Endodermal cell (in vitro differentiated cells): ENCODE measurements around the gene PLCB1. TPM values are rescaled to one million over a fixed set of nuclear protein-coding genes. Genes with fewer than 3 reads are reported as not detected.

Experiments
- DNase-seq: peaks from one replicate; pipeline ENCODE4 v3.0.0-alpha.2; 2017
- H3K27ac ChIP-seq: 2 replicates; pipeline ENCODE4 v1.5.1; 2013; ENCODE audit warnings: mild to moderate bottlenecking, low read depth, low read length, moderate library complexity
- H3K27me3 ChIP-seq: 2 replicates; pipeline ENCODE4 v1.6.1; 2013; ENCODE audit warnings: mild to moderate bottlenecking, low read length, moderate library complexity; ENCODE audit not compliant: insufficient read depth, control insufficient read depth, poor library complexity, severe bottlenecking
- H3K36me3 ChIP-seq: 2 replicates; pipeline ENCODE4 v1.7.0; 2013; ENCODE audit warnings: mild to moderate bottlenecking, low read length, moderate library complexity; ENCODE audit not compliant: control insufficient read depth, insufficient read depth
- H3K4me1 ChIP-seq: one replicate; pipeline ENCODE4 v1.7.0; 2013; ENCODE audit warnings: low read length; ENCODE audit not compliant: control insufficient read depth, insufficient read depth
- H3K4me3 ChIP-seq: 2 replicates; pipeline ENCODE4 v1.5.1; 2013; ENCODE audit warnings: mild to moderate bottlenecking, low read length, moderate library complexity
- H3K9ac ChIP-seq: 2 replicates; pipeline ENCODE4 v1.6.1; 2013; ENCODE audit warnings: mild to moderate bottlenecking, low read length, moderate library complexity; ENCODE audit not compliant: poor library complexity, severe bottlenecking; ENCODE audit errors: extremely low read depth
- H3K9me3 ChIP-seq: 2 replicates; pipeline ENCODE4 v1.6.1; 2013; ENCODE audit warnings: mild to moderate bottlenecking, low read length, moderate library complexity; ENCODE audit not compliant: control insufficient read depth
- H3K27ac Mint-ChIP-seq: 2 replicates; pipeline ENCODE4 v1.8.0; 2020; ENCODE audit warnings: mixed read lengths
- H3K27me3 Mint-ChIP-seq: 2 replicates; pipeline ENCODE4 v1.8.0; 2021; ENCODE audit warnings: mild to moderate bottlenecking, mixed read lengths; ENCODE audit not compliant: insufficient read depth
- H3K36me3 Mint-ChIP-seq: 2 replicates; pipeline ENCODE4 v1.8.0; 2020; ENCODE audit warnings: low read depth, mixed read lengths
- H3K4me1 Mint-ChIP-seq: 2 replicates; pipeline ENCODE4 v1.8.0; 2020; ENCODE audit warnings: mixed read lengths
- H3K4me3 Mint-ChIP-seq: 2 replicates; pipeline ENCODE4 v1.8.0; 2020; ENCODE audit warnings: mild to moderate bottlenecking, moderate library complexity, mixed read lengths
- H3K9me3 Mint-ChIP-seq: 2 replicates; pipeline ENCODE4 v1.8.0; 2020; ENCODE audit warnings: mild to moderate bottlenecking, mixed read lengths
- WGBS, 2 experiments: methylation state at CpG; one replicate each; pipeline versions ENCODE4 v1.1.5 to v1.1.7; 2013; ENCODE audit warnings: missing lambda C conversion rate in 2 of 2, mixed read lengths in 1 of 2; ENCODE audit not compliant: insufficient coverage in 1 of 2, insufficient read length in 1 of 2; 5-methylcytosine and 5-hydroxymethylcytosine counted together
- total RNA-seq, 2 donors: library from RNA; stranded (reverse); fragmentation: NEBNext Ultra II Directional in 1 of 2; extraction: Animal tissue kit (Norgen Biotek cat#: 25700) in 1 of 2; gene quantifications; 2 replicates in 1 of 2; 3 replicates in 1 of 2; pipeline ENCODE4 v1.2.1, GENCODE V29; 2021
- TF ChIP-seq, protein P1 (sequence below): fragments of 200-600 bp; sonication (generic); conservative IDR thresholded peaks from 2 replicates; pipeline ENCODE4 v1.5.0; 2021; ENCODE audit warnings: antibody characterized with exemption, mild to moderate bottlenecking

PLCB1 gene
- total RNA-seq, 2 donors from 2014 or later: 15.3 to 16.5 TPM

DNA sequence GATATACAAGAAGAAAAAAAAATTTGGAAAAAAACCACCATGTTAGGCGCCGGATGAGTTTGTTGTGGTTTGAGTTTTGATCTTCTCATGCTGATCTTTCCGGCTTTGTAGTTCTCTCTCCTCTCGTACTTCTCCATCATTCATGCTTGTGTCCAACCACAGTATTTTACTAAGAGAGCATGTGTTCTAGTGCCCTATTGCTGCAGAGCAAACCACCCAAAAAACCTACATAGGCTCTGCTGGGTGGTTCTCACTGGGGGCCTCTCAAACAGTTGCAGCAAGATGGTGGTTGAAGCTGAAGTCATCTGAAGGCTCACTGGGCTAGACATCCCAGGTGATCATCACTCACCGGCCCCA, 404.2 kb downstream of the PLCB1 start:
- no peaks in the 10 kb centered on the region for H3K4me1 ChIP-seq
- Mint-ChIP-seq H3K9me3 (no peaks in the 10 kb centered on the region), H3K27me3 (no peaks in the 10 kb centered on the region), H3K27ac (no peak overlapping the region), H3K4me3 (no peak overlapping the region), H3K4me1 (peaks cover 4% of the 10 kb centered on the region), H3K36me3 (no peaks in the 10 kb centered on the region)
- no peak overlapping the region for H3K27ac ChIP-seq
- H3K4me3 ChIP-seq: no peak overlapping the region
- no peak overlapping the region for H3K9ac ChIP-seq
- no peaks in the 10 kb centered on the region for H3K27me3 ChIP-seq
- DNase-seq: no peak
- no peaks in the 10 kb centered on the region for H3K9me3 ChIP-seq
- WGBS, 2 experiments: 92 to 100% methylated on average over 4 to 5 of the region's 5 CpGs
- TF ChIP-seq, protein P1, sequence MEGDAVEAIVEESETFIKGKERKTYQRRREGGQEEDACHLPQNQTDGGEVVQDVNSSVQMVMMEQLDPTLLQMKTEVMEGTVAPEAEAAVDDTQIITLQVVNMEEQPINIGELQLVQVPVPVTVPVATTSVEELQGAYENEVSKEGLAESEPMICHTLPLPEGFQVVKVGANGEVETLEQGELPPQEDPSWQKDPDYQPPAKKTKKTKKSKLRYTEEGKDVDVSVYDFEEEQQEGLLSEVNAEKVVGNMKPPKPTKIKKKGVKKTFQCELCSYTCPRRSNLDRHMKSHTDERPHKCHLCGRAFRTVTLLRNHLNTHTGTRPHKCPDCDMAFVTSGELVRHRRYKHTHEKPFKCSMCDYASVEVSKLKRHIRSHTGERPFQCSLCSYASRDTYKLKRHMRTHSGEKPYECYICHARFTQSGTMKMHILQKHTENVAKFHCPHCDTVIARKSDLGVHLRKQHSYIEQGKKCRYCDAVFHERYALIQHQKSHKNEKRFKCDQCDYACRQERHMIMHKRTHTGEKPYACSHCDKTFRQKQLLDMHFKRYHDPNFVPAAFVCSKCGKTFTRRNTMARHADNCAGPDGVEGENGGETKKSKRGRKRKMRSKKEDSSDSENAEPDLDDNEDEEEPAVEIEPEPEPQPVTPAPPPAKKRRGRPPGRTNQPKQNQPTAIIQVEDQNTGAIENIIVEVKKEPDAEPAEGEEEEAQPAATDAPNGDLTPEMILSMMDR: no peak
- H3K36me3 ChIP-seq: no peaks in the 10 kb centered on the region

DNA sequence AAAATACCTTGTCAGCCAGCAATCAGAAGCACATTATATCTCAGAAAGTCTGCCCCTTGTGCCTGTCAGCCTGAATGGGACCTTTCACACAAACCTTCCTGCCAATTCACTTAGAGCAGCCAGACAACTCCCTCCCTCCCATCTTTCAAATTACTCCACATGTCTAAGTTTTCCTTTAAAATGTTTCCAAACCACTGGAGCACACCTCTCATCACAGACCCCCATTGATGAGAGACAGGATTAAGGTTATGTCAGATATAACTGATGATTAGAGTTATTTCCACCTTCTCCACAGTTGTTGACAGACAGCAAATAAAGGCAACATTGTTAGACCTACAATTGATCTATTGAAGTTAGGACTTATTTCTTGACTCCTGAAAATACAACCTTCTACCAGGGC, 408.4 kb downstream of the PLCB1 start:
- H3K9me3 ChIP-seq: no peaks in the 10 kb centered on the region
- H3K27ac Mint-ChIP-seq: no peak overlapping the region
- TF ChIP-seq, protein P1: no peak
- H3K27me3 Mint-ChIP-seq: no peaks in the 10 kb centered on the region
- H3K4me1 ChIP-seq: no peaks in the 10 kb centered on the region
- no peak overlapping the region for H3K4me3 Mint-ChIP-seq
- no peak for DNase-seq
- no peaks in the 10 kb centered on the region for H3K36me3 Mint-ChIP-seq
- H3K4me3 ChIP-seq: no peak overlapping the region
- H3K27ac ChIP-seq: no peak overlapping the region
- H3K9ac ChIP-seq: no peak overlapping the region
- no peaks in the 10 kb centered on the region for H3K9me3 Mint-ChIP-seq
- H3K36me3 ChIP-seq: no peaks in the 10 kb centered on the region
- H3K27me3 ChIP-seq: no peaks in the 10 kb centered on the region
- H3K4me1 Mint-ChIP-seq: no peaks in the 10 kb centered on the region

- H3K4me3 Mint-ChIP-seq: no peak overlapping the region
- no peaks in the 10 kb centered on the region for H3K27me3 Mint-ChIP-seq
- H3K4me1 Mint-ChIP-seq: no peaks in the 10 kb centered on the region
- no peak for DNase-seq
- no peaks in the 10 kb centered on the region for H3K27me3 ChIP-seq
- no peak overlapping the region for H3K4me3 ChIP-seq
- no peaks in the 10 kb centered on the region for H3K36me3 ChIP-seq
- TF ChIP-seq, protein P1: no peak
- H3K9me3 Mint-ChIP-seq: no peaks in the 10 kb centered on the region
- H3K4me1 ChIP-seq: no peaks in the 10 kb centered on the region
- WGBS, 2 experiments: 95 to 97% methylated on average over 7 to 9 of the region's 9 CpGs
- H3K9me3 ChIP-seq: no peaks in the 10 kb centered on the region
- no peak overlapping the region for H3K27ac ChIP-seq
- no peak overlapping the region for H3K27ac Mint-ChIP-seq
- H3K36me3 Mint-ChIP-seq: no peaks in the 10 kb centered on the region
- no peak overlapping the region for H3K9ac ChIP-seq
Observed at GRCh38 chr20:8542110-8542486, 410.0 kb downstream of the PLCB1 start.
